Stimulated activated naive CD8-positive, alpha-beta T cell treated with anti-CD3 and anti-CD28 coated beads, Interleukin-15, Interleukin-2, amounts not matched to agents 100 ng/mL and 50 ng/mL, for 24 hours (primary cell): ENCODE results near the gene SOBP.
"Not testable (repeated sequence)": the region's sequence is repeated elsewhere in the genome, so short reads cannot be mapped to it uniquely, and the experiment has no call there.

Source experiments
- H3K27ac Mint-ChIP-seq: one replicate; pipeline ENCODE4 v1.8.0; 2021; ENCODE audit warnings: mild to moderate bottlenecking, mixed read lengths
- H3K27me3 Mint-ChIP-seq: one replicate; pipeline ENCODE4 v1.8.0; 2021; ENCODE audit warnings: mixed read lengths
- H3K36me3 Mint-ChIP-seq: one replicate; pipeline ENCODE4 v1.8.0; 2021; ENCODE audit warnings: low read depth, mixed read lengths
- H3K4me1 Mint-ChIP-seq: one replicate; pipeline ENCODE4 v1.8.0; 2021; ENCODE audit warnings: low read depth, mixed read lengths
- H3K4me3 Mint-ChIP-seq: one replicate; pipeline ENCODE4 v1.8.0; 2021; ENCODE audit warnings: mild to moderate bottlenecking, mixed read lengths
- H3K9me3 Mint-ChIP-seq: one replicate; pipeline ENCODE4 v1.8.0; 2021; ENCODE audit warnings: mixed read lengths

Gene SOBP

DNA sequence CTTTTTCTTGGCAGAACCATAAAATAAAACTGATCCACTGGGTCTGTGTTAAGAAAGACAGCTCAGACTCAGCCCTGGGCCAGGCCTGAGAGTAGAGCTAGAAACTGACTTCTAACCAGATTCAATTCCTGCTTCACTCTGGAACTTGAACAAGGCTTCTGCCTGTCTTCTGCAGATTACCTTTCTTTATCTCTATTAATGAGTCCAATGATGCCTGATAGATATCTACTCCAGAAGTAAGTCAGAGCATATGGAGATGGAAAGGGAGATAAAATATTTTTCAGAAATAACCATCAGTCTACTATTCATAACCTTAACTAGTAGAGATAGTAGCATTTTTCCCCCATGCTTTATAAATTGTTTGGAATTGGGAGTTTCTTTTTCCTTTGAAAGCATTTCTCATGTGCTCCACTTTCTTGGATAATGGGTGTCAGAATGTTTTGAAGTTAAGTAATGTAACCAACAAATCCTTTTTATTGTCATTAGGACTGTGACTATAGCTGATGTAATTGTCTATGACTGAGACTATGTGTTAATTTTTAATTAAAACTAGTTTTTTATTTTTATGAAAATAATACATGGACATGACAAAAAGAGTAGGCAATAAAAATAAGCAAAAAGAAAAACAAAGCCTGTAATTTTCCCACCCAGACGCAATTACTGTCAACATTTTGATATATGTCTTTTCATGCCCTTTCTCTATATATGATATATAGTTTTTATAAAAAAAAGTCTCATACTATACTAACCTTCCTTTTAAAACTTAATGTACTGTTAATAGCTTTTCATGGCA is 7.2 kb downstream of the SOBP start:
- H3K4me3 Mint-ChIP-seq: no peak overlapping the region
- H3K4me1 Mint-ChIP-seq: peaks cover 3% of the 10 kb centered on the region
- no peaks in the 10 kb centered on the region for H3K9me3 Mint-ChIP-seq
- H3K27me3 Mint-ChIP-seq: peaks cover 38% of the 10 kb centered on the region
- H3K36me3 Mint-ChIP-seq: no peaks in the 10 kb centered on the region
- no peak overlapping the region for H3K27ac Mint-ChIP-seq

DNA sequence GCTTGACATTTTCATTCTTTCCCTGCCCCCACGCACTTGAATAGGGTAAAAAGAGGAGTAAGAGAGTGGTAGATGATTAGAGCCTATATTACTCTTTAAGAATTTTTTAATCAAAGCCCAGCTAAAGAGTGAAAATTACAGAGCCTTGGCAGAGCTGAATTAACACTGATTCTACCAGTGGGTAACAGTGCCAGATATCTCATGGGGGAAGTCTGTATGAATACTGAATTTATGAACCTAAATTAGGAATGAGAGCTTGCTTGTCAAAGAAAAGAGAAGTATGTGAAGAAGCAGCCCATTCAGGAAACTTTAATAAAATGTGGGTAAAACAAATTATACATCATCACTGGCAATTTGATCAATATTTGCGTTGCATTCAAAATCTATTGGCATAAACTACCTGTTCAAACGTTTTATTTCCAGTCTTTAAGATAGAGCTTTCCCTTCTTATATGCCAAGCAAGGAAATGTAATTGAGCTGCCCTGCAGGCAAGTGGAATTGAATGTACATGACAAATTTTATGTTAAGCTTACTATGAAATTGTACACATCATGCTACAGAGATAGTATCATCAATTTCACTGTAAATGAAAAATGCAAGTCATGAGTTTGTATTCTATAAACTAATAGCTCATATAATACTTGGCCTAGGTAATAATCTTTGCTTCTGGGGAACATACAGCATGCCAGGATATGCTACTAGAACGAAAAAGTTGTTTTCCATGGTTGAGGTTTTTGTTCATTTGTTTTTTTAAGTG is 14.5 kb downstream of the SOBP start:
- no peaks in the 10 kb centered on the region for H3K4me1 Mint-ChIP-seq
- no peaks in the 10 kb centered on the region for H3K36me3 Mint-ChIP-seq
- no peak overlapping the region for H3K4me3 Mint-ChIP-seq
- H3K27ac Mint-ChIP-seq: no peak overlapping the region
- peaks cover 19% of the 10 kb centered on the region for H3K27me3 Mint-ChIP-seq
- no peaks in the 10 kb centered on the region for H3K9me3 Mint-ChIP-seq

DNA sequence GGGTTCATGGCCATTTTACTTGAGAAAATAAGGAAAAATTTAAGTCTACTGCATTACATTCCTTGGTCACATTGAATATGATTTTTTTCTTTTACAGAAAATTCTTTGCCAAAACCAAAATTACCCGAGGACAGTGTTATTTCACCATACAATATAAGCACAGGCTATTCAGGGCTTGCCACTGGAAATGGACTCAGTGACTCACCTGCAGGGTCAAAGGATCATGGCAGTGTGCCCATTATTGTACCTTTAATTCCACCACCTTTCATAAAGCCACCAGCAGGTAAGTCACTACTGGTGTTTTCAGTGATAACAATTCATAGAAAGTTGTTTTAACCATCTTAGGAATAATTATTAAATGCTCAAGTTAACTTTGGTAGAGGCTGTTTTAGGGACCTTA is 16.2 kb downstream of the SOBP start:
- Mint-ChIP-seq H3K4me3 (no peak overlapping the region), H3K4me1 (no peaks in the 10 kb centered on the region), H3K27me3 (peaks cover 18% of the 10 kb centered on the region), H3K36me3 (no peaks in the 10 kb centered on the region), H3K9me3 (no peaks in the 10 kb centered on the region), H3K27ac (no peak overlapping the region)

DNA sequence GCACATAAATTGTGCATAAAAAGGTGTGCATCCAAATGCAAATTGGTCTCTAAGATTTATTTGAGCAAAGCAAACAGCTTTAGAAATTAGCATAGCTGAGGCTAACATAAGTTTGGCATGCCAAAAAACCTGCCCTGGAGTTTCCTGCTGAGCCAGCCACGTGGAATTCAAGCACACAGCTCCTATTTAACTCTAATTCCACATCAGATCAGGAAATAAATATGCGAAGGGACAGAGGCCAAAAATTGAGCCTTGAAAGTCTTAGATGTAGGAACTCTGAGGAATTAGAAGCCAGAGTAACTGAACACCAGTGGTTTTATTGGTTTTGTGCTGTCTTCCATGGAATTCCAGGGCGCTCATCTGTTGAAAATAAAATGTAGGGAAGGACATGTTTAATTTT is 19.6 kb downstream of the SOBP start:
- Mint-ChIP-seq H3K4me1 (no peaks in the 10 kb centered on the region), H3K27me3 (no peaks in the 10 kb centered on the region), H3K36me3 (no peaks in the 10 kb centered on the region), H3K9me3 (no peaks in the 10 kb centered on the region), H3K27ac (no peak overlapping the region), H3K4me3 (no peak overlapping the region)

DNA sequence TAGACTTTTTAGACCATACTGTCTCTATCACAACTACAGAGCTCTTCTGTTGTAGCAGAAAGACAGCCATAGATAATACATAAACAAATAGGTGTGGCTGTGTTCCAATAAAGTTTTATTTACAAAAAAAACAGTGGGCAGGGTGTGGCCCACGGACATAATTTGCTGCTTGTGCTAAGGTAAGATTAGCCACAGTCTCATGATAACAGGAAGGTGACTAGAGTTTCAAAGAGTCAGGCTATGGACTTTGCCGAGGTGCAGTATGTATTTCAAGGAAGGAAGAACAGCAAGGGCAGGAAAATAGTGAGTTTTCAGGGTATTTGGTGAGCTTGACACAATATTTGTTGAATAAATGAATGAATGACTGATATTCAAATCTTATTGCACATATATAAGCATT is 20.2 kb downstream of the SOBP start:
- no peaks in the 10 kb centered on the region for H3K4me1 Mint-ChIP-seq

DNA sequence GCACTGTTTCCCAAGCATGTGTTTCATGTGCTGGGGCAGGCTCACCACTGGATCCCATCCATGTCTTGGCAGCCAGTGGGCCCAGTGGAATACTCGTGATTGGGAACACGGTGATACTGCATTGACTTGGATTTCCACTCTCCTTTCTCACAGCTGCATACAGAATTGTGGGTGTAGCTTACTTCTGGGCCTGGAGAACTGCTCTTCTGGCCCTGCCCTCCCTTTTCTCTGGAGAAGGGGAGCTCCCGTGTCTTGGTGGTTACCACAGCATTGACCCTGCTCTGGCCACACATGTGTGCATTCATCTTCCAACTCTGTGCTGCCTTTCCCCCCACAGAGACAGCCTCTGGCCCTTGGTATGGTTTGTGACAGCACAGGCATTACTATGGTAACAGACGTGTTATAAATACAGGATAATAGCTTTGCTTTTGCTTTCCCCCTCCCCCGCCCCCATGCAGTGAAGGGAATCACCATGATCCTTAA is 21.6 kb downstream of the SOBP start:
- Mint-ChIP-seq H3K4me1 (no peaks in the 10 kb centered on the region), H3K27me3 (no peaks in the 10 kb centered on the region), H3K27ac (no peak overlapping the region), H3K9me3 (peaks cover 13% of the 10 kb centered on the region), H3K36me3 (peaks cover 6% of the 10 kb centered on the region), H3K4me3 (no peak overlapping the region)

More for the DNA sequence above, 20.2 kb downstream of the SOBP start:
- Mint-ChIP-seq H3K36me3 (peaks cover 5% of the 10 kb centered on the region), H3K4me3 (no peak overlapping the region), H3K27ac (no peak overlapping the region), H3K9me3 (peaks cover 6% of the 10 kb centered on the region), H3K27me3 (no peaks in the 10 kb centered on the region)

DNA sequence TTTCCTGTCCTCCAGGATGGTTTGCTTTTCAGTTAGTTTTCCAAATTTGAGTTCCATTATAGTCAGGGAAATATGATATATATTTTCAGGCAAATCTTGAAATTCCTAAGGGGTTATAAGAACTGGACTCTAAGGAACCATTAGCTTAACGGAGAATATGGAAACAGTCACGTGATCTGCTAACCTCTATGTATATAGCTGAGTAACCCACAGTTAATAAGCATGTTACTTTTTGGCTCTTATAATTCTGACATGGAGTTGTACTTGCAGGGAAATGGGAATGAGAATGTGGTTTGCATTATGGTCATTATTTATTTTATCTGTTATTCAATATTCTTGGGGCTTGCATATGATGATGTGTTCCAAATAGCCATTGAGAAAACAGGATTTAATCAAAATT is 23.3 kb downstream of the SOBP start:
- Mint-ChIP-seq H3K27me3 (no peaks in the 10 kb centered on the region), H3K27ac (no peak overlapping the region), H3K4me3 (no peak overlapping the region), H3K4me1 (no peaks in the 10 kb centered on the region), H3K9me3 (peaks cover 21% of the 10 kb centered on the region), H3K36me3 (peaks cover 6% of the 10 kb centered on the region)

DNA sequence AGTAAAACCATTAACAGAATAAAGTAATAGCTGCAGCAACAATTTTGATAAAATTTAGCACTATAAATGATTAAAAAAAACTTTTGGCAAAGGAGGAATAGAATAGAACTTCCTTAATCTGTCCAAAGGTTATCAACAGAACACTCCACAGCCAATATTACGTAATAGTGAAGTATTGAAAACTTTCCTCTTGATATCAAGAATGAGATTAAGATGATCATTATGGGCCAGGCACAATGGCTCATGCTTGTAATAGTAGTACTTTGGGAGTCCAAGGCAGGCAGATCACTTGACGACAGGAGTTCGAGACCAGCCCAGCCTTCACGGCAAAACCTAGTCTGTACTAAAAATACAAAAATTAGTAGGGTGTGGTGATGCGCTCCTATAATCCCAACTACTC is 26.0 kb downstream of the SOBP start:
- peaks cover 5% of the 10 kb centered on the region for H3K27me3 Mint-ChIP-seq
- no peak overlapping the region for H3K4me3 Mint-ChIP-seq
- H3K27ac Mint-ChIP-seq: no peak overlapping the region
- no peaks in the 10 kb centered on the region for H3K4me1 Mint-ChIP-seq
- H3K9me3 Mint-ChIP-seq: peaks cover 21% of the 10 kb centered on the region
- H3K36me3 Mint-ChIP-seq: peaks cover 6% of the 10 kb centered on the region

DNA sequence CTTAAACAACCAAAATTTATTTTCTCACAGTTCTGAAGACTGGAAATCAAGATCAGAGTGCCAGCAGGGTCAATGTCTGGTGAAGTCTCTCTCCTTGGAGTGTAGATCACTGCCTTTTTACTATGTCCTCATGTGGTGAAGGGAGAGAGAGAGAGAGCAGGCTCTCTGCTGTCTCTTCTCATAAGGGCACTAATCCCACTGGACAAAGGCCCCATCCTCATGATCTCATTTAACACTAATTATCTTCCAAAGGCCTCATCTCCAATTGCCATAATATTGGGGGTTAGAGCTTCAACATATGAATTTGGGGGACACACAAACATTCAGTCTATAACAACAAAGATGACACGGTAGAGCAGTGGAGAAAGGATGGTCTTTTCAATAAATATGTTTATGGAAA is 27.4 kb downstream of the SOBP start:
- Mint-ChIP-seq H3K4me3 (no peak overlapping the region), H3K9me3 (peaks cover 21% of the 10 kb centered on the region), H3K27ac (no peak overlapping the region), H3K36me3 (peaks cover 6% of the 10 kb centered on the region), H3K4me1 (no peaks in the 10 kb centered on the region), H3K27me3 (peaks cover 5% of the 10 kb centered on the region)

DNA sequence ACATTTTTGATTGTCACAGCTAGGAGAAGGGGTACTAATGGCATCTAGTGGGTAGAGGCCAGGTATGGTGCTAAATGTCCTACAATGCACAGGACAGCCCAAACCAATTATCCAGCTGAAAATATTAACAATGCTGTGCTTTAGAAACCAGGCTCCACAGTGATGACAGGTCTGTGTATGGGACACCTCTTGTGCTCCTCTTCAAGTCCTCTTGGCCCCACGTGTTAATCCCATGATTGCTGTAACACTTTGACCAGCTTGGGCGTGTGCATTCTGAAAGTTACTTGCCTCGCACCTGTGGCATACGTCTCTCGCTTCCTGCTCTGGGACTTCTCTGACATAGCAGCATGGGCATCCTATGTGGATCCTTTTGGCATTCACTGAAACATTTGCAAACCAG is 29.3 kb downstream of the SOBP start:
- not testable (repeated sequence) for H3K27me3 Mint-ChIP-seq, H3K4me1 Mint-ChIP-seq, H3K27ac Mint-ChIP-seq, H3K4me3 Mint-ChIP-seq, H3K36me3 Mint-ChIP-seq
- peaks cover 21% of the 10 kb centered on the region for H3K9me3 Mint-ChIP-seq

DNA sequence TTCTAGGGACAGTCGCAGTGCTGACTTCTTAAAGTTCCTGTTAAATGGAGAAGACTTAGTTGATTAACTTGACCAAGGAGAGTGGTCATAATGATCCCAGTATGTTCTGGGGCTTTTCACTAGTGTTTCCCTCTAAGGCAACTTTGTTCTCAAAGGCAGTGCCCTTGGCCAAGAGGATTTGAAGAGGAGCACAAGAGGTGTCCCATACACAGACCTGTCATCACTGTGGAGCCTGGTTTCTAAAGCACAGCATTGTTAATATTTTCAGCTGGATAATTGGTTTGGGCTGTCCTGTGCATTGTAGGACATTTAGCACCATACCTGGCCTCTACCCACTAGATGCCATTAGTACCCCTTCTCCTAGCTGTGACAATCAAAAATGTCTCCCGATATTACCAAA is 30.8 kb downstream of the SOBP start:
- H3K27ac Mint-ChIP-seq, H3K4me3 Mint-ChIP-seq, H3K4me1 Mint-ChIP-seq, H3K27me3 Mint-ChIP-seq, H3K36me3 Mint-ChIP-seq: not testable (repeated sequence)
- peaks cover 14% of the 10 kb centered on the region for H3K9me3 Mint-ChIP-seq

DNA sequence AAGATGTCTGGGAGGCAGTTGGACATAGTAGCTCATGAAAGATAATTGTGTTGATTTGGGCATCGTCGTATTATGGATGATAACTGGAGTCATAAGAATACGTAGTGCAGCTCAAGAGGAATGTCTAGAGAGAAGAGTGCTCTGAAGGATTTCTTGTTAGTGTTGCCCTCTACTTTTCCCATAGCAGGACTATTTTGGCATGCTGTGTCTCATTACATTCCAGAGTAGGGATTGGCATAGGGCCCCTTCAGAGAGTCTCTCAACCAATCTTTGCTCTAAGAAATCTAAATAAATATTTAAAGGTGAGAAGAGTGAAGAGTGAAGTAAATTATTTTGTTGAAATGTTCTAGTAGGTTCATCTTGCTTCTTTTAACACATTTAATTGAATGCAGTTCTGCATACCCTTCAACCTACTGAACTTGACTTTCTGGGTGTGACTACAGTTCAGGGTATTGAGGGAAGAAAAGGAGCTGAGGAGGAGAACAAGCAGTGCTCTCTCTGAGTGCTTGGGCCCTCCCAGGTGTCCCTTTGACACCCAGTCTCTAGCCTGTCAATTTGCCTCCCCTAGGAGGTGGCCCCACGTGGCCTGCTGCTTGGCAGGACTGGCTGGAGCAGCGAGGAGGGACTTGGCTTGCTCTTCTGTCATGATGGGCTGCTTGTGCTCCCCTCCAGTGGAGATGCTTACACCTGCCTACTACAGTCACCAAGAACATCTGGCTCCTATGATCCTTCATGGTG is 33.3 kb downstream of the SOBP start:
- H3K9me3 Mint-ChIP-seq: no peaks in the 10 kb centered on the region
- peaks cover 13% of the 10 kb centered on the region for H3K27me3 Mint-ChIP-seq
- H3K4me3 Mint-ChIP-seq: no peak overlapping the region
- H3K4me1 Mint-ChIP-seq: no peaks in the 10 kb centered on the region
- H3K27ac Mint-ChIP-seq: no peak overlapping the region
- no peaks in the 10 kb centered on the region for H3K36me3 Mint-ChIP-seq

DNA sequence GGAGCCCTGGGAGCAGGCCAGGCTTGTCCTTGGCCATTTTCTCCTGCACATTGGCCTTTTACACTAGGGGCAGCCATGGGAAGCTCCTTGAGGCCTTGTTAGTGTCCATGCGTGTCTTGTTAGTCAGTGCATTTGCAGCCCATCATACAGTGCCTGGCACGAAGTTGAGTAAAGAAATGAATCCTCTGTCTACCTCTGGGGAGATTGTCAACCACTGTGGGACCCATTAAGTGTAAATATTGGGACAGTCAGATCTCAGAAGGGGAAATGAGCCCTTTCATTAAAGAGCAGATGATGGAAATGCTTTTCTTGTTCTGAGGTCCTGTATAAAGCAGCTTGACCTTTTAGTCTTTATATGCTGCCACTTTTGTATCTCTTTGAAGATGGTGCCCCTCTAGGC is 33.9 kb downstream of the SOBP start:
- no peaks in the 10 kb centered on the region for H3K4me1 Mint-ChIP-seq
- H3K27me3 Mint-ChIP-seq: peaks cover 13% of the 10 kb centered on the region
- H3K27ac Mint-ChIP-seq: no peak overlapping the region
- no peaks in the 10 kb centered on the region for H3K9me3 Mint-ChIP-seq
- H3K36me3 Mint-ChIP-seq: no peaks in the 10 kb centered on the region
- H3K4me3 Mint-ChIP-seq: no peak overlapping the region

DNA sequence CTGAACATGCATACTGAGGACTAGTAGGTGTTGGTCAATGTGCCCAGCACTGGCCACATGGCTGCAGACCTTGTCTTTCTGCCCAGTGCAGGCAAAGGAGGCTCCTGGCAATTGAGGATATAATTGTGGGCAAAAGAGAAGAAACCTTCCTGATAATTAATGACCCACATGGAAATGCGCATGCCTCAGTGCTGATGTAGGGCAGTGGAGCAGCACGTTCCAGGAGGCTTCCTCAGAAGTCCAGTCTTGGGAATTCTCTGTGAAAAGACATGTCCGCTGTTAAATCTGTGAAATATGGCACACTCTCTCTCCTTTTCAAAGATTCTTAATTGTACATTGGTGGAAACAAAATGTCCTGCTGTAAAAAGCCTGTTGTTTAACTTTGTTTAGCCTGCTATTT is 34.7 kb downstream of the SOBP start:
- Mint-ChIP-seq H3K36me3 (no peaks in the 10 kb centered on the region), H3K27ac (no peak overlapping the region), H3K4me1 (no peaks in the 10 kb centered on the region), H3K27me3 (peaks cover 9% of the 10 kb centered on the region), H3K9me3 (no peaks in the 10 kb centered on the region), H3K4me3 (no peak overlapping the region)

DNA sequence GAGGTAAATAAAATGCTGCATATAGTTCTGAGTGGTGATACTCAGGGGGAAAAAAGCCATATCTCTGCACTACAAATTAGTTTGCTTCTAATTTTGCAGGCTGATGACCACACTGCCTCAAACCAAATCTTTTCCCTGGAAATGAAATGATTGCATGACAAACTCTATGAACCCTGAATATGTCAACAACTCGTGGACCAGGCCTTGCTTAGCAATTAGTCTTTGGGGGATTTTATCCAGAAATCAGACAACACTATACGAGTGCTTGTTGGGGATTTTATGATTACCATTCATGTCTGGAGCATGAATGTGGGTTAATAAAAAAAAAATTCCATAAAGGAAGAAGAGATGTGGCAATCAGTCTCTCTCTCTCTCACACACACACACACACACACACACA is 42.0 kb downstream of the SOBP start:
- Mint-ChIP-seq H3K27ac (no peak overlapping the region), H3K27me3 (peaks cover 8% of the 10 kb centered on the region), H3K9me3 (no peaks in the 10 kb centered on the region), H3K4me3 (no peak overlapping the region), H3K36me3 (no peaks in the 10 kb centered on the region), H3K4me1 (no peaks in the 10 kb centered on the region)
